Measurements from ENCODE around the gene FGF19.
A peak's percentile ranks its signal among the peaks of the same experiment; 100 is the strongest.

FGF19 gene

DNA sequence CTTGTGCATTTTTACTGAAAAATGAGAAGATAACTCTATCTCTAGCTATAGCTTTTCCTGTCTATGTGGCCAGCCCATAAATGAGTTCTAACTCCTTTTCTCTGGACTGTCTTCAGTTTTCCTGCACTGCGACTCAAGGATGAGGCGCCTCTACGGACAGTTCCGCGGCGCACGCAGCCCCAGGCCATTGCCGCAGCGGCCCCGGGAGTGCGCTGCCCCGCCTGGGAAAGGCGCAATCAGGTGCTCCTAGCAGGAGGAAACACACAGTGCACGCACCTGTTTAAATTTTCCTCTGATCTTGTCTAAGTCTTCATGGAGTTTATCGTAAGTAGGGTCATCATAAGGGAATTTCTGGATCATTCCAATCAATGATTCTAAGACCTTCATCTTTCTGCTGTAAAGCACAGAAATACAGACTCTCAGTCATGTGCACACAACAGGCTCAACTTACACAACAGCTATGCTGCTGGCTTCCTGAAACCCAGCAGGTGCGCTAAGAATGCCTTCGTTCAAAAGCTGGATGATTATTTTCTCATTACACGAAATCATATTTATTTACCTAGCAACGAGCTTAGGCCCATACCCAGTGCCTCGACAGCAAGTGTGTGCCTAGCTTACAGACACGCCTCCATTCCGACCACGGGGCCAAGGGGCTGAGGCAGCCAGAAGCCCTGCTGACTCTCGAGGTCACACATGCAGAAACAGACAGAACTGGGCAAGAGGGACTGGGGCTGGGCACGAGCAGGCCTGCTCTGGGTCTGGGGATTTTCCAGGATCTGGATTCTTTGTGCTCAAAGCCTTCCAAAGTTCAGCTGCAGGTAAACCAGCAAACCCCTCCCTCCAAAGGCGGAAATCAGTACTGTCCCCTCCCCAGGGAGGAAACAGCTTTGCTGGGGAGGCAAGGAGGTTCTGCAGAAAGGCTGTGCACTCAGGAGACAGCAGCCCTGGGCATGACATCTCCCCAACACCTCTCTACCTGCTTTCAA, 35.9 kb downstream of the FGF19 start:
- DNase-seq, result peak in 2 of 3 experiments; percentile 37 to 76

GRCh38 chr11:69666752-69667536, 36.9 kb downstream of the FGF19 start:
- no peak for DNase-seq

DNA sequence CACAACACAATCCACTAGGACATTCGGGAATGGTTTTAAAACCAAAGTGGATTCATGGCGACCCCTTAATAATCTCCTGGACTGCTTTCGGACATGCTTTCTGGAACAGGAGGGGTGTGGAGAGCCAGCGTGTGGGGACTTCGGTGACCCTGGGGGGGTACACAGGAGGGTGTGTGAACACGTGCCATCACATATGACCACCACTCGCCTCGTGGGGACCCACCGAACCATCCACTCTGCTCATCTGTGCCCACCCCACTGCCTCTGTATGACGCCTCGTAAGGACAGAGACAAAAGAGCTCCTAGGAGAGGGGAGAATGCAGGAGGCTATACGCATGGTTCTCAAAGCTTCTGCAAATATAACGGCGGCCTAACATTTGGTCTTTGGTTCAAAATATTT, 37.6 kb downstream of the FGF19 start:
- DNase-seq, result no peak

GRCh38 chr11:69665669-69666068, 38.2 kb downstream of the FGF19 start:
- DNase-seq, result no peak

GRCh38 chr11:69664901-69665300, 38.9 kb downstream of the FGF19 start:
- no peak for DNase-seq

- DNase-seq, result no peak
These were observed 39.6 kb downstream of the FGF19 start for GRCh38 chr11:69664103-69664775.

- no peak for DNase-seq
These were observed 40.5 kb downstream of the FGF19 start for GRCh38 chr11:69663326-69663725.

DNA sequence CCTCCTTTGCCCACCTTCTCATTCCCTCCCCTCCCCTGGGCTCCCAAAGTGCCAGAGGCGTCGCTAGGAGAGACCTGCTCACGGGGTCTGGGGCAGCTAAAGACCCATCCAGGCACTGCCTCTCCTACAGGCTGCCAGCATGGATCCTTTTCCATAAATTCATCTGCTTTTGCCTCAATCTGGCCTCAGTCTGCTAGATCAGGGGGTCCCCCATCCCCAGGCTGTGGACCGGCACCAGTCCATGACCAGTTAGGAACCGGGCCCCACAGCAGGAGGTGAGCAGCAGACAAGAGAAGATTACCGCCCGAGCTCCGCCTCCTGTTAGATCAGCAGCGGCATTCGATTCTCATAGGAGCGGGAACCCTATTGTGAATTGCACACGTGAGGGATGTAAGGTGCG, 41.0 kb downstream of the FGF19 start:
- no peak for DNase-seq

DNA sequence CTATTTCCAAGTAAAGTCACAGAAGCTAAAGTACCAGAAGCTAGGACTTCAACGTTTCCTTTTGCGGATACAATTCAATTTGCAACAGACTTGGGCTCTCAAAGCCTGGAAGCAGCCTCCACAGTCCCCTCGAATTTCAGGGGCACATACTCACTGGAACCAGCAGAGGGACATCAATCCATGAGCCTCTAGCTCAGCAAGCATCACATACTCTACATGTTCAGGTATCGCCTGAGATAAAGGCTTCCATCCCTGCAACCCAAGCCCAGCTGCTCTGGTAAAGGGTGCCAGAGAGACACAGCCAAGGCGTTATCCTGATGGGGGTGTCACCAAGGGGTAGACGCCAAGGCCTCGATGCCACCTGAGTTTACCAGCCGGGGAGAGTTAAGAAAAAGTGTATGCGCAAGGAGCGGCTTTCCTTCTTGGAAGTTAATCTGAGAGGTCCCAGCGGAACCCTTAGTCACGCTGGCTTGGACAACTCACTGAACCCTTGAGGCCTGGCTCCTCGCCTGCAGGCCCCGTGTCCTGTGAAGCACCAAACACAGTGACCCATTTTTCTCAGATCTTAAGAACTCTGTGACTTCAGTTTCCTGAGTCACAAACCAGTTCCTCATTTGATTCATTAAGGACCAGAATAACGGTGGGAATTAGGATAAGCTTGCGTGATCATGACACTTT, 41.7 kb downstream of the FGF19 start:
- no peak for DNase-seq

- DNase-seq, result no peak
These were observed 42.5 kb downstream of the FGF19 start for GRCh38 chr11:69661413-69661715.

DNA sequence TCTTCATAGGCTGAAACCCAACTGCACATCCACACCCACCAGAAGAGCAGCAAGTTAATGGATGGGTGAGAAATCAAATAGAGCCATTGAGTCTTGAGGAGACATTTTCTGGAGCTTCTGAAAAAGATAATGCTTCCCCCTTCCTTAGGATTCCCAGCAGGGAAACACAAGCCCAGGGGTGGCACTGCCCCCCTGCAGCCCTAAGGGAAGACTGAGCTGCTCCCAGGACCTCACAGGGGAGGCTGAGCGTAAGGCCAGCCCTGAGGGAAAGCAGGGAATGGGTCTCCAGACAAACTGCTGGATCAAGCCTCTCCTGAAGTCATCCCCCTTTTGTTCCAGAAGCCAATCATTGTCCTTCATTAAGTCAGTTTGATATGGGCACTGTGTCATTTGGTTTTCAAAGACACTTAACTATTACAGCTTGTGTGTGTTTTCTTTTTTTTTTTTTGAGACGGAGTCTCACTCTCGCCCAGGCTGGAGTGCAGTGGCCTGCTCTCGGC, 43.8 kb downstream of the FGF19 start:
- DNase-seq, result no peak

GRCh38 chr11:69659591-69659990, 44.2 kb downstream of the FGF19 start:
- DNase-seq, result no peak

GRCh38 chr11:69658626-69659450, 45.0 kb downstream of the FGF19 start:
- no peak for DNase-seq

DNA sequence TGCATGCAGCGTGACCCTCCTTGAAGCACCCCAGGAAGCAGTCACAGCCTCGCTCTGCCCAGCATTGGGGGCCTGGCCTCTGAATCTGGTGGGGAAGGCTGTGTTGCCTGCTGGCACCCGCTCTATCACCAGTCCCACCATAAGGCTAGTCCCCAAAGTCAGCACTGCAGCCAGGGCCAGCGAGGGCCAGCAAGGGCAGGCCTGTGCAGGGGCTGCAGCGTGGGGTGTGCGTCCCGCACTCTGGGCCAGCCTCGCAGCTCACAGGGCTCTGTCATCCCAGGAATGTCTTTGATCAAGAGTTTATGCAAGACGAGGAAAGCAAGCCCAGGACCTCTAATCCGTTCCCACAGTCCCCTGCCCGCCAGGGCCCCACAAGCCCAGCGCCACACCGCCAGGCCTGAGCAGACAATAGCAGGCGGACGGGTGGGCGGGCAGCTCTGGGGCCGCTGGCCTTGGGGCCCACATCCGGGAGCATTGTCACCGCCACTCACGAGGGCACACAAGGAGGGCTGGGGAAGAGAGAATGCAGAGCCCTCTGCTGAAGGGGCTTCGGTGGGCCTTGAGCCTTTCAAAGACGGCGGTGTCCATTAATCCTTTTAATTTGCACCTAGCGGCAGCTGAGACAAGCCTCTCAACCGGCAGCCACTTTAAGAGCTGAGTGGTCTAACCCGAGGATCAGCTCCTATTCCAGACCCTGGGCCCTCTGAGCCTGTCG, 45.8 kb downstream of the FGF19 start:
- peak in 1 of 3 experiments; percentile 9 for DNase-seq

DNA sequence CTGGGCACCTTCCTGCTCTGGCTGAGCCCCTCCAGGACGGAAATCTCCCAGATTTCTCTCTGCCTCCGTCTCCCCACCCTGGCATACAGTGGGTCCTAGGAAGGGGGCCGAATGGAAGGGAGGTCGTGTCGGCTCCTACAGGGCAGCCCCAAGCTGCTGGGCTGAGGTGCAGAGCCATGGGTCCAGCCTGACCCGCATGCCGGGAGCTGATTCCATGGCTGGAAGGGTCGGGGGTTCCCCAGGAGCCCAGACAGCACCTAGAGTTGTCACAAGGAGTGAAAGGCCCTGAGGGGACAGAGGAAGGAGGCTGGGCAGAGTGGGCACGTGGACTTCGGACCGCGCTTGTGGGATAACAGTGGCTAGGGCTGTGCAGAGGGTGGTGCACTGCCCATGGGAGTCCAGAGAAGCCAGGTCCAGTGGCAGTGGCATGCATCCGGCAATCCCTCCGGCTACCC, 46.3 kb downstream of the FGF19 start:
- DNase-seq, result no peak

DNA sequence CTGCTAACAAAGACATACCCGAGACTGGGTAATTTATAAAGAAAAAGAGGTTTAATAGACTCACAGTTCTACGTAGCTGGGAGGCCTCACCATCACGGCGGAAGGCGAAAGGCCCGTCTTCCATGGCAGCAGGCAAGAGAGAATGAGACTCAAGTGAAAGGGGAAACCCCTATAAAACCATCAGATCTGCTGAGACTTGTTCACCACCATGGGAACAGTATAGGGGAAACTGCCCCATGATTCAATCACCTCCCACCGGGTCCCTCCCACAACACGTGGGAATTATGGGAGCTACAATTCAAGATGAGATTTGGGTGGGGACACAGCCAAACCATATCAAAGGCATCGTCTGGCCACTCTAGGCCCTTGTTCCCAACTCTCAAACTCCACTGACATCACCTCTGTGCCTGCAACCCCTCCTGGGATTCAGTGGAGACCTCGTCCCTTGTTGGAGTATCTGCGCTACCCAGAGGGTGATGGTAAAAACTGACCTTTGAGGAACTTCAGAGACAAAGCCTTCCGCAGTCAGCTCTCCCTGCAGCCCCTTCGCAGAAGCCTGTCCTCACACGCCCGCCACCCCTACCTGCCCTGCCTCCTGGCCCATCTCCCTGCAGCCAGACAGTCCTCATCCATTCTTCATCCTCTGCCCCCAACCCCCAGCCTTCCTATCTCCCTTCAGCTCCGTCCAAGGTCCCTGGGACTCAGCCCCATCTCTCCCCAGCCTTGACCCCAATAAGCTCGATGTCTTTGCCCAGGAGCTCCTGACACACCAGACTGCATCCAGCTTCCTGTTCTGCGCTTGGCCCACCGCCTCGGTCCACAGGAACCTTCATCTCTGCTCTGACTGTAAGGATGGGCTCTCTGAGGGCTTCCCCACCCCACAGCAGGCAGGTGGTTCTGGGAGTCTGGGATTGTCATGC, 47.0 kb downstream of the FGF19 start:
- DNase-seq, result no peak

DNA sequence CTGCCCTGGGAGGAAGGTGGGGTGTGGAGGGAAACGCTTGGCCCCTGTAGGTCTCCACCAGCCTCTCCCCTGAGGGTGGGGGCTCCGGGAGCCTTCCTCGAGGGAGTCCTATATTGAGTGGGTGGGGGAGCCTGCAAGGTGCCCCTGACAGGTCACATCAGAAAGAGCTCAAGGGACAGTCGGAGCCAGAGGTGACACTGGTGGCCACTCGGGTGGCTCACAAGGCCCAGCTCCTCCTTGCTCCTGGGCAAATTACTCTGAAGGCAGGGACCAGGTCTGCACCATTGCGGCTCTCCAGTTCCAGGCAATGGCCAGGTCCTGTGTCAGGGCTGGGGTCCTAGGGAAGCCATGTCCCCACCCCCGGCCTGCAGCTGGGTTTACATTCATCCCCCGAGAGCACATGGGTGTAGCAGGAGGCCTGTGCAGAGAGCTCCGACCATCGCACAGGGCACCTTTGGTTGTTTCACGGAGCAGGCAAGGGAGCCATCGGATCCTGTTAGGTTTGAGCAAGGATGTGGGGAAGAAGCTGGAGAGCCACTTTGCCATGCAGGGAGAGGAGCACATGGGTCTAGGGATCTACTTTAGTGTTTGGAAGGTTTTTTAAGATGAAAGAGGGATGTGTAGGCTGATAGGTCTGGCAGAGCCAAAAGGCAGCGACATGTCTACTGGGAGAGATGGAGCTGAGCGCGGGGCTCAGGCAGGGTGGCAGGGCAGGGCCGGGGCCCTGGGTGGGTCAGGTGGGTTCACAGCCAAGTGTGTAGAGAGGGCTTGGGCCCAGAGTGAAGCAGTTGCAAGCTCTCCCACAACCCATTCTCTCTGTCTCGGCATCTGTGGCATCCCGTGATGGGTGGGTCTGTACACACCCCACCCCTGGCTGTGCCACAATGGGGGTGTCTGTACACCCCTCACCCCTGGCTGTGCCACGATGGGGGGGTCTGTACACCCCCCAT, 48.1 kb downstream of the FGF19 start:
- no peak for DNase-seq

GRCh38 chr11:69654660-69655478, 49.0 kb downstream of the FGF19 start:
- DNase-seq, result peak in 2 of 3 experiments; percentile 43 to 62

Measured in NCI-H1417 (cell line).